ENCODE results near the gene MAP3K9.

- TF ChIP-seq CTCF (IDR thresholded peaks at IDR 0.05; ENCODE audit: low read length) (no peak), EZH2 (optimal IDR thresholded peaks at IDR 0.05; ENCODE audit: low read depth, low read length) (no peak), EZH2phosphoT487 (IDR thresholded peaks at IDR 0.05; ENCODE audit: low read length) (no peak)
These were observed 46.2 kb upstream of the MAP3K9 start for GRCh38 chr14:70855486-70855885.
